Adrenal gland (tissue), 5 donors: ENCODE measurements around the gene NDUFA8.

Source experiments
- CTCF ChIP-seq, 6 experiments: fragments of 450-650 bp in 4 of 6; fragments of 200-600 bp in 2 of 6; sonication (generic) in 1 of 6; IDR thresholded peaks; 1 replicate in 5 of 6; 2 replicates in 1 of 6; pipeline versions ENCODE4 v1.5.1 to v1.8.0; 2016 to 2021; ENCODE audit warnings: antibody characterized with exemption in 6 of 6, mild to moderate bottlenecking in 2 of 6, moderate library complexity in 1 of 6
- POLR2A ChIP-seq, 2 donors: fragments of 450-650 bp; IDR thresholded peaks; one replicate each; pipeline ENCODE4 v1.6.1; 2017; ENCODE audit warnings: antibody characterized with exemption in 2 of 2, mild to moderate bottlenecking in 2 of 2, moderate library complexity in 1 of 2
- donor health status: DM: no; HTN: no; CAD: no.

- TF ChIP-seq CTCF (IDR thresholded peaks at IDR 0.05) (no peak), POLR2A (IDR thresholded peaks at IDR 0.05) (no peak)
Observed at GRCh38 chr9:122205176-122205575, 45.6 kb upstream of the NDUFA8 start.
